ENCODE results near the gene SERINC5. TPM values are rescaled to one million over a fixed set of nuclear protein-coding genes. Genes with fewer than 3 reads are reported as not detected.

SERINC5 gene
- total and polyA plus RNA-seq, 2 of the 4 experiments (the other 2 are of a cell fraction): 5.0 to 8.1 TPM

GRCh38 chr5:80250801-80251200 is 5.0 kb downstream of the SERINC5 start:
- Histone ChIP-seq H4K5ac (ENCODE audit: low read depth, low read length) (no peak overlapping the region), H3K23ac (ENCODE audit: low read depth, low read length) (no peak overlapping the region), H3K9ac (ENCODE audit: low read depth, low read length) (no peak overlapping the region), H2BK5ac (ENCODE audit: low read depth, low read length, poor library complexity, severe bottlenecking) (no peak overlapping the region), H3K4me3 (ENCODE audit: insufficient read depth, low read depth, low read length) (no peak overlapping the region), H2BK20ac (ENCODE audit: low read depth, low read length) (no peak overlapping the region), H3K4ac (ENCODE audit: low read depth, low read length) (no peak overlapping the region), H2AFZ (replicated peaks; ENCODE audit: low read length, poor library complexity) (no peak overlapping the region), H3K9me1 (ENCODE audit: insufficient read depth, low read length) (peaks cover 6% of the 10 kb centered on the region; the same call in 1 of the 2 replicates), H3K14ac (replicated peaks; ENCODE audit: low read depth, low read length) (no peak overlapping the region), H2BK15ac (ENCODE audit: low read depth, low read length) (no peak overlapping the region), H4K8ac (ENCODE audit: low read depth in 2 of 2, low read length in 2 of 2) (no peak overlapping the region), H2AK9ac (replicated peaks; ENCODE audit: low read depth, low read length, poor library complexity) (no peak overlapping the region), H2AK5ac (ENCODE audit: low read depth, low read length) (no peak overlapping the region), H3K36me3 (ENCODE audit: control insufficient read depth, insufficient read depth, low read length) (no peaks in the 10 kb centered on the region), H3K4me2 (ENCODE audit: low read depth, low read length) (no peak overlapping the region), H3K27ac (ENCODE audit: insufficient read depth, low read length) (no peak overlapping the region), H3K56ac (ENCODE audit: extremely low read depth, insufficient read depth, low read length) (no peak overlapping the region), H3K4me1 (ENCODE audit: control insufficient read depth, insufficient read depth, low read length) (peaks cover 3% of the 10 kb centered on the region), H3K27me3 (ENCODE audit: control insufficient read depth, insufficient read depth, low read length) (no peaks in the 10 kb centered on the region), H4K91ac (ENCODE audit: insufficient read depth, low read depth, low read length) (no peak overlapping the region), H3K18ac (ENCODE audit: low read depth, low read length) (no peak overlapping the region), H4K20me1 (ENCODE audit: insufficient read depth, low read length) (peaks cover 3% of the 10 kb centered on the region; the same call in 1 of the 2 replicates), H3K79me1 (ENCODE audit: low read depth in 1 of 2, low read length in 2 of 2) (peaks cover 16 to 46% of the 10 kb centered on the region in 2 experiments), H2BK120ac (ENCODE audit: low read depth, low read length) (no peak overlapping the region), H3K9me3 (ENCODE audit: control insufficient read depth, insufficient read depth, low read length) (no peaks in the 10 kb centered on the region)
- ATAC-seq (ENCODE audit: low read depth) (no peak), DNase-seq (no peak)
- POLR2A ChIA-PET (ENCODE audit: unreplicated experiment): no interaction called here
- CTCF ChIA-PET: no interaction called here
- BruUV-seq (replicated peaks): no TSS peak
- in situ Hi-C loops (cut with MboI; ENCODE audit: low sequenced_read_pairs): no loop called here
- TF ChIP-seq MXI1 (IDR thresholded peaks at IDR 0.05; ENCODE audit: borderline replicate concordance, low read depth, low read length) (no peak), RCOR1 (IDR thresholded peaks at IDR 0.05; ENCODE audit: insufficient replicate concordance, low read length) (no peak)
- dilution Hi-C loops (cut with HindIII; ENCODE audit: low sequenced_read_pairs, unreplicated experiment): no loop called here
- WGBS, 2 experiments (ENCODE audit: extremely low coverage in 2 of 2, insufficient read length in 1 of 2): 80% methylated on average over 1 of the region's 7 CpGs; no CpG with 5 or more reads in 1 of the 2 experiments
- intact Hi-C loops (cut with micrococcal nuclease): no loop called here
